SK-N-MC (cell line): ENCODE measurements around the gene ZNF830.

ENCODE experiments used
- EZH2 ChIP-seq: fragments of 200-600 bp; sonication (generic); IDR thresholded peaks from one replicate; pipeline ENCODE4 v1.6.1; 2017; ENCODE audit warnings: antibody characterized with exemption
- FOXP2 ChIP-seq: optimal IDR thresholded peaks from 2 replicates; pipeline ENCODE3; 2011; ENCODE audit warnings: mild to moderate bottlenecking, moderate library complexity; ENCODE audit not compliant: insufficient read depth; ENCODE audit errors: extremely low read length, control extremely low read depth
- POLR2AphosphoS5 ChIP-seq: IDR thresholded peaks from 2 replicates; pipeline ENCODE4 v1.6.1; 2012; ENCODE audit warnings: mild to moderate bottlenecking, low read depth, low read length, borderline replicate concordance

DNA sequence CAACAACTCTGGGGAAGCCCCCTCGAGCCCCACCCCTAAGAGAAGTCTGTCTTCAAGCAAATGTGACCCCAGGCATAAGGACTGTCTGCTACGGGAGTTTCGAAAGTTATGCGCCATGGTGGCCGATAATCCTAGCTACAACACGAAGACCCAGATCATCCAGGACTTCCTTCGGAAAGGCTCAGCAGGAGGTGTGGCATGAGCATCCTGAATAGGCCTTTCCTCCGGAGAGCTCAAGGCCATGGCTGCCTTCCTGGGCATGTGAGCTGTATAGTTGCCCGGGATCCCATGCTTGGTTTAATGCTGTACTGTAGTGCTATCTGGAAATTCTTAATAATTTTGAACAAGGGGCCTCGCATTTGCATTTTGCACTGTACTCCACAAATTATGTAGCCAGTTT lies 28.1 kb downstream of the ZNF830 start:
- TF ChIP-seq POLR2AphosphoS5 (no peak), EZH2 (no peak), FOXP2 (no peak)
